ENCODE results near the gene SCGN. TPM values are rescaled to one million over a fixed set of nuclear protein-coding genes. Genes with fewer than 3 reads are reported as not detected.
A peak's percentile ranks its signal among the peaks of the same experiment; 100 is the strongest.

Gene SCGN
- total RNA-seq, 2 donors from 2014 or later: not detected

- Mint-ChIP-seq H3K36me3 (no peaks in the 10 kb centered on the region), H3K9me3 (no peaks in the 10 kb centered on the region), H3K27ac (no peak overlapping the region)
- DNase-seq (ENCODE audit: low spot score in 2 of 2) (no peak), ATAC-seq (no peak)
These were observed 21.3 kb upstream of the SCGN start for GRCh38 chr6:25630508-25631278.

DNA sequence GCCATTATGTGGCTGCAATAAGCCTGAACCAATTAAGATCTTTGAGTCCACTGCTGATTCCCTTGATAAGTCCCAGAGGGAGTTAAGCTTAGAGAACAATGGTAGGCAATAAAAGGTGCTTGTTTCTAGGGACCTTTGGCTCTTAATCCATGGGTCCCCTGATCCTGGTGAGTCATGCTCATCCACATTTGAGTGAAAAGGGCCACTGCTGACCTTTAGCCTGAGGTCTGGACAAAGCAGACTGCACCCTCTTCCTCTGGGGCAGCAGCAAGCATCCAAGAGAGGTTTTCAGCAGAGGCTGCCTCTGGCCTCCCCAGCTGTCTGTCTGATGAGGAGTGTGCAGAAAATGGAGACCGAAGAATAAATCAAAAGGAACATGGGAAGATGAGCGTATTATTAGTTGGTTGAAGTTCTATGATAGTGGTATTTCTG lies 16.1 kb upstream of the SCGN start:
- Mint-ChIP-seq H3K9me3 (no peaks in the 10 kb centered on the region), H3K27ac (no peak overlapping the region), H3K36me3 (no peaks in the 10 kb centered on the region)
- ATAC-seq (no peak), DNase-seq (ENCODE audit: low spot score in 2 of 2) (no peak)

- DNase-seq (ENCODE audit: low spot score in 2 of 2) (no peak), ATAC-seq (no peak)
- no peaks in the 10 kb centered on the region for H3K9me3 Mint-ChIP-seq
- H3K27ac Mint-ChIP-seq: no peak overlapping the region
- H3K36me3 Mint-ChIP-seq: peaks cover 0 to 5% of the 10 kb centered on the region in 2 donors
These were observed 14.8 kb upstream of the SCGN start for GRCh38 chr6:25637211-25637610.

GRCh38 chr6:25637960-25638434 lies 14.0 kb upstream of the SCGN start:
- no peaks in the 10 kb centered on the region for H3K9me3 Mint-ChIP-seq
- DNase-seq (ENCODE audit: low spot score in 2 of 2) (no peak), ATAC-seq (no peak)
- peaks cover 0 to 5% of the 10 kb centered on the region in 2 donors for H3K36me3 Mint-ChIP-seq
- H3K27ac Mint-ChIP-seq: no peak overlapping the region

- Mint-ChIP-seq H3K9me3 (no peaks in the 10 kb centered on the region), H3K27ac (no peak overlapping the region), H3K36me3 (peaks cover 0 to 5% of the 10 kb centered on the region in 2 donors)
- no peak for DNase-seq (ENCODE audit: low spot score in 2 of 2)
- no peak for ATAC-seq
These were observed 12.4 kb upstream of the SCGN start for GRCh38 chr6:25639653-25640052.

DNA sequence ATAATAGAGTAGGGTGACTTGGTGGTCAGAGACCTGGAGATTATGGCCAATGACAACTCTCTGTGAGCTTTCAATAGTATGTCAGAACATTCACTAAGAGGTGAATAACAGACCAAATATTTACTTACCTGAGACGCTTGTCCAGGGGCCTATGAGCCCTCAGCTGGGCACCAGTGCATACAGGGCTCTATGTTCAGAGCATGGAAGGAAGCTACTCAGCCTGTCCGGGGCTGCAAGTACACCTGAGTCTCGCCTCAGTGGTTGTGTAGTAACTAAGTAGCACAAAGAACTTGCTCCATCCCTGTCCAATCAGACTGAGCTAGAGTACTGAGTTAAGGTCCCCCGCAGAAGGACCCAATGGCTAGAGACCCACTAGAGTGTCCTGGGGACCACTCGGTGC lies 11.6 kb upstream of the SCGN start:
- Mint-ChIP-seq H3K36me3 (peaks cover 0 to 5% of the 10 kb centered on the region in 2 donors), H3K27ac (no peak overlapping the region), H3K9me3 (no peaks in the 10 kb centered on the region)
- no peak for DNase-seq (ENCODE audit: low spot score in 2 of 2)
- ATAC-seq: no peak

GRCh38 chr6:25640891-25641290 lies 11.1 kb upstream of the SCGN start:
- ATAC-seq (no peak), DNase-seq (ENCODE audit: low spot score in 2 of 2) (no peak)
- Mint-ChIP-seq H3K27ac (no peak overlapping the region), H3K36me3 (peaks cover 0 to 5% of the 10 kb centered on the region in 2 donors), H3K9me3 (no peaks in the 10 kb centered on the region)

GRCh38 chr6:25641377-25641776 lies 10.6 kb upstream of the SCGN start:
- ATAC-seq: no peak
- DNase-seq (ENCODE audit: low spot score in 2 of 2): no peak
- H3K36me3 Mint-ChIP-seq: peaks cover 0 to 5% of the 10 kb centered on the region in 2 donors
- no peak overlapping the region for H3K27ac Mint-ChIP-seq
- no peaks in the 10 kb centered on the region for H3K9me3 Mint-ChIP-seq

- no peak for DNase-seq (ENCODE audit: low spot score in 2 of 2)
- Mint-ChIP-seq H3K27ac (no peak overlapping the region), H3K36me3 (peaks cover 0 to 5% of the 10 kb centered on the region in 2 donors), H3K9me3 (no peaks in the 10 kb centered on the region)
- no peak for ATAC-seq
These were observed 9.9 kb upstream of the SCGN start for GRCh38 chr6:25641940-25642666.

- Mint-ChIP-seq H3K27ac (no peak overlapping the region), H3K9me3 (no peaks in the 10 kb centered on the region), H3K36me3 (peaks cover 0 to 5% of the 10 kb centered on the region in 2 donors)
- ATAC-seq (no peak), DNase-seq (ENCODE audit: low spot score in 2 of 2) (no peak)
These were observed 9.2 kb upstream of the SCGN start for GRCh38 chr6:25642667-25643328.

GRCh38 chr6:25645916-25646315 lies 6.1 kb upstream of the SCGN start:
- Mint-ChIP-seq H3K36me3 (peaks cover 0 to 5% of the 10 kb centered on the region in 2 donors), H3K27ac (no peak overlapping the region), H3K9me3 (no peaks in the 10 kb centered on the region)
- ATAC-seq: no peak
- DNase-seq (ENCODE audit: low spot score in 2 of 2): no peak

DNA sequence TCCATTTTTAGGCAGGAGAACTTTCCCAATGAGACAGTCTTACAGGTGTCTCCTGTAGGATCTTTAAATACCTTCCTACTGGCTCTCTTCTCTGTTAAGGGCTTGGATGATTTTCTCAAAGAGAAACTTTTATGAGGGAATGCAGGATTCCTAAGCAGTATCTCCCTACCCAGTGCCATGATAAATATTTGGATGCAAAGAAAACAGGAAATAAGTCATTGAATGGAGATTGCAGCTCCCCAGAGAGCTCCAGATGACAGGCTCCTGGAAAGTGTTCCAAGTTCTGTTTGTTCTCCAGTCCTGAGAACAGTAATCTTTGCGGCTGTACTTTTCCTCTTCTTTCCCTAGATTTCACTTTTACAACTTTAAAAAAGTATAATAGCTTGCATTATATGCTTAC lies 2.4 kb upstream of the SCGN start:
- Mint-ChIP-seq H3K27ac (no peak overlapping the region), H3K9me3 (peaks cover 0 to 6% of the 10 kb centered on the region in 2 donors), H3K36me3 (peaks cover 7% of the 10 kb centered on the region in 2 donors)
- DNase-seq (ENCODE audit: low spot score in 2 of 2) (no peak), ATAC-seq (no peak)

- DNase-seq (ENCODE audit: low spot score in 2 of 2) (no peak), ATAC-seq (no peak)
- Mint-ChIP-seq H3K27ac (no peak overlapping the region), H3K9me3 (peaks cover 0 to 6% of the 10 kb centered on the region in 2 donors), H3K36me3 (peaks cover 7% of the 10 kb centered on the region in 2 donors)
These were observed 3.7 kb downstream of the SCGN start for GRCh38 chr6:25655723-25656122.

DNA sequence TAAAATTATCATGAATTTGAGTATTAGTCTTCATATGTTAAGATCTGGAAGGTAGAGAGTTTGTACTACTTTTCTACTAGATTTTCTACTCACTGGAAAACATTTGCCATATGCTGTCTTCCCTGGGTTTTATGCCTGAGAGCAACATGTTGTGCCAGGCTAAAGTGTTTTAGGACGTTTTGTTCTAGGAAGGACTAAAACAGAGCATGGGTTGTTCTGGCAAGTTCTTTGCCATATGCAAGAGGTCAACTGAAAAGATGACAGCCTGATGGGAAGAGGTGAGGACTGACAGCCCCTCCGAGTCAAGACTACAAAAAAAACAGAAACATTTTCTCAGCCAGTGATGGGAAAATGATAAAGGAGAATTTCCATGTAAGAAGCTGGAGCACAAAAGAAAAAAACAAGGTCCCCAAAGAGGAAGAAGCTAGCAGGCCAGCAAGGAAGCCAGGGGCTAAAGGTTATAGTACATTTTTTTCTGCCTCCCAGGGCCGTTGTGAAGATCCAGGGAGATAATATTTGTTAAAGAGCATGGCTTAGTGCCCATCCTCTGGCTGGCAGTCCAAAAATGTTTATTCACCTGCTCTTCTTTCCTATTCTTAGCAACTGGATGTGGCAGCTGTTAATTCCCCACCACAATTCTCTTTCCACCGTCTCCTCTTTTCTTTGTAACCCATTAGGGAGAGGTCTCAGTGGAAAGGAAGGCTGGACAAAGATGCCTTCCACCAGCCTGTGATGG lies 7.8 kb downstream of the SCGN start:
- Mint-ChIP-seq H3K9me3 (no peaks in the 10 kb centered on the region), H3K27ac (no peak overlapping the region), H3K36me3 (no peaks in the 10 kb centered on the region)
- DNase-seq (ENCODE audit: low spot score in 2 of 2) (no peak), ATAC-seq (no peak)

DNA sequence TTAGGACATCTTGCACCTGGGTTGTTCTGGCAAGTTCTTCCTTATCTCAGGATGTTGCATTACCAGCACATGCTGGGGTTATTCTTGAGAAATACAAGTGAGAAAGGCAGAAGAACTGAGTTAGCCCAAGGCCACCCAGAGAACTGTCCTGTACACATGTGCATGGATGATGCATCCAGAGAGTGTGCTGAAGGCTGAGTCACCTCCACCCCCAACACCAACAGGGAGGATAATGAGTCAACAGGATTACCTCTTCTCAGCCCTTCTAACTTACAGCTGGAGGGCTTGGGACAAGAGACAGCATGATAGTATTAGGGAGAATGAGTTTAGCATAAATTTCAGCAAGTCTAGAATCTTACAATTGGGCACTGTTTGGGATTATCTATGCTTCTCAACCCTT lies 8.5 kb downstream of the SCGN start:
- DNase-seq (ENCODE audit: low spot score in 2 of 2) (peak in 1 of 2 donors; percentile 35), ATAC-seq (peak; percentile 93 to 99)
- Mint-ChIP-seq H3K27ac (no peak overlapping the region), H3K36me3 (no peaks in the 10 kb centered on the region), H3K9me3 (no peaks in the 10 kb centered on the region)

DNA sequence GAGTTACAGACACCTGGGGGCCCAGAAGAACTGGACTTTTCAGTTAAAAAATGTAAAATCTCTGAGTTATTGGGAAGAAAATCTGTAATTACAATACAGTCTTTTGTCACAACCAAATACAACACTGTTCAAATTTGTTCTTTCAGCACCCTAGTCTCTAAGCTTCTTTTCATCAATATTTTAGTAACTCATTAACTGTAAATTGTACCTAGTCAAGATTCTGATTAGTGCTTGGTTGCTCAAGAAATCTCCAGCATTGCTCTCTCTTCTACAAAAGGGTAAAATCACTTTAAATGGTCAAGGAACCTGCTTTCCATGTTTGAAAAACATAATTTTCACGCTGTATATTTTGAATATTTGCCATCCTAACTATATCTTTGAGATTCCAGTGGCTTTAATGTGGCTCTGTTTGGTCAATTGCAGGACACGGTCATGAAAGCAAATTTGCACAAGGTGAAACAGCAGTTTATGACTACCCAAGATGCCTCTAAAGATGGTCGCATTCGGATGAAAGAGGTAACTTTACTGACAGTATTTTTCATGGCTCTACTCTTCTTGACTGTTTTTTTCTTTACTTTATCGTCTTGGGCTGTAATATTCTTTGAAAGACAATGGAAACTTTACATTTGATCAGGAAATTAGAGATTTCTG lies 9.2 kb downstream of the SCGN start:
- no peaks in the 10 kb centered on the region for H3K36me3 Mint-ChIP-seq
- no peaks in the 10 kb centered on the region for H3K9me3 Mint-ChIP-seq
- no peak for DNase-seq (ENCODE audit: low spot score in 2 of 2)

More for the DNA sequence above, 9.2 kb downstream of the SCGN start:
- no peak overlapping the region for H3K27ac Mint-ChIP-seq
- no peak for ATAC-seq
